ENCODE measurements around the gene FBXO30. TPM values are rescaled to one million over a fixed set of nuclear protein-coding genes. Genes with fewer than 3 reads are reported as not detected.

Gene FBXO30
- total and polyA plus RNA-seq, 9 of the 15 experiments (the other 6 are each of a cell fraction or from before 2014, with no cell fraction given): 3.6 to 12.8 (median 7.1) TPM

DNA sequence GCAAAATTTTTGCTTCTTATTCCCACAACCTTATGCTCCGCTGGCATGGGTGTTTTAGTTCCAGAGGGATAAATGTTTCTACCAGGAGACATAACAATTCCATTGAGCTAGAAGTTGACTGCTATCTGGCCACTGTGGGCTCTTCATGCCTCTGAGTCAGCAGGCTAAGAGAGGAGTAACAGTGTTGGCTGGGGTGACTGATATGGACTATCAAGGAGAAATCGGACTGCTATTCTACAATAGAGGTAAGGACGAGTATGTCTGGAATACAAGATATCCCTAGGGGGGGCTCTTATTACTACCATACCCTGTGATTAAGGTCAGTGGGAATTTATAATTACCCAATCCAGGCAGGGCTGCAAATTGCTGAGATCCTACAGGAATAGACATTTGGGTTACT lies 26.9 kb downstream of the FBXO30 start:
- POLR2A ChIA-PET: interaction anchor here (0.8 to 1.5 kb wide), 3 partner anchors 16 to 27 kb away, joined by 4 to 6 read pairs (median 5); partner anchors contain the start of gene FBXO30
- Histone ChIP-seq H3K4me2 (ENCODE audit: insufficient read depth, low read length) (peak overlapping the region; percentile 64), H3K9ac (ENCODE audit: insufficient read depth in 1 of 2, low read depth in 2 of 2, low read length in 2 of 2) (no peak overlapping the region), H3K9me3 (replicated peaks; ENCODE audit: control insufficient read depth, insufficient read depth, low read depth, low read length) (peaks cover 2% of the 10 kb centered on the region; the same call in 1 of the 2 replicates), H3K4me3 (no peak overlapping the region), H3K36me3 (ENCODE audit: control insufficient read depth, insufficient read depth, low read length) (0 out of 3 replicates have a peak, but pooled peaks cover under 1% of the 10 kb centered on the region), H3K9me1 (ENCODE audit: control insufficient read depth, insufficient read depth, low read length) (no peaks in the 10 kb centered on the region), H3K27me3 (ENCODE audit: control insufficient read depth in 2 of 2, insufficient read depth in 2 of 2, low read length in 2 of 2) (no peaks in the 10 kb centered on the region), H2AFZ (ENCODE audit: low read depth, low read length) (no peak overlapping the region), H3K27ac (ENCODE audit: extremely low read depth, low read depth, low read length) (peak overlapping the region; percentile 6; the same call in 1 of the 3 replicates), H3K4me1 (replicated peaks in 1 of 2; ENCODE audit: control insufficient read depth in 2 of 2, insufficient read depth in 2 of 2, low read length in 2 of 2) (peaks cover 6 to 12% of the 10 kb centered on the region in 2 experiments; a peak in 4 of 5 replicates), H3K79me2 (ENCODE audit: control insufficient read depth, insufficient read depth, low read length) (no peaks in the 10 kb centered on the region), H4K20me1 (replicated peaks; ENCODE audit: control insufficient read depth, insufficient read depth, low read length) (no peaks in the 10 kb centered on the region)
- no TSS peak for BruUV-seq (replicated peaks)
- DNase-seq (ENCODE audit: extremely low read depth in 1 of 4, low spot score in 3 of 4) (peak; percentile 22 to 81 (median 50)), FAIRE-seq (peak; percentile 73), ATAC-seq (peak; percentile 95)
- intact Hi-C loops (cut with micrococcal nuclease): no loop called here
- CTCF ChIA-PET (ENCODE audit: low intra/inter-chr PET ratio): no interaction called here
- in situ Hi-C loops (cut with MboI): no loop called here
- 10% methylated on average over 3 of the region's 3 CpGs for WGBS (ENCODE audit: insufficient coverage, low coverage, missing lambda C conversion rate)
- TF ChIP-seq PYGO2 (tag; IDR thresholded peaks at IDR 0.05): no peak
- TF ChIP-seq KLF13 (tag; IDR thresholded peaks at IDR 0.05; ENCODE audit: borderline replicate concordance, low read depth): no peak
- TF ChIP-seq ZFP30 (CRISPR knock-in tag; IDR thresholded peaks at IDR 0.05; ENCODE audit: borderline replicate concordance): no peak
- TF ChIP-seq ZBTB40 (IDR thresholded peaks at IDR 0.05): no peak
- no peak for TF ChIP-seq ZBTB40 (CRISPR knock-in tag; IDR thresholded peaks at IDR 0.05)
- no peak for TF ChIP-seq NRF1 (conservative IDR thresholded peaks at IDR 0.05 in 1 of 2, IDR thresholded peaks at IDR 0.05 in 1 of 2)
- no peak for TF ChIP-seq ZNF253 (CRISPR knock-in tag; conservative IDR thresholded peaks at IDR 0.05)
- TF ChIP-seq, protein P1, sequence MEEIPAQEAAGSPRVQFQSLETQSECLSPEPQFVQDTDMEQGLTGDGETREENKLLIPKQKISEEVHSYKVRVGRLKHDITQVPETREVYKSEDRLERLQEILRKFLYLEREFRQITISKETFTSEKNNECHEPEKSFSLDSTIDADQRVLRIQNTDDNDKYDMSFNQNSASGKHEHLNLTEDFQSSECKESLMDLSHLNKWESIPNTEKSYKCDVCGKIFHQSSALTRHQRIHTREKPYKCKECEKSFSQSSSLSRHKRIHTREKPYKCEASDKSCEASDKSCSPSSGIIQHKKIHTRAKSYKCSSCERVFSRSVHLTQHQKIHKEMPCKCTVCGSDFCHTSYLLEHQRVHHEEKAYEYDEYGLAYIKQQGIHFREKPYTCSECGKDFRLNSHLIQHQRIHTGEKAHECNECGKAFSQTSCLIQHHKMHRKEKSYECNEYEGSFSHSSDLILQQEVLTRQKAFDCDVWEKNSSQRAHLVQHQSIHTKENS (CRISPR knock-in tag; IDR thresholded peaks at IDR 0.05): no peak
- no peak for TF ChIP-seq ZNF224 (CRISPR knock-in tag; IDR thresholded peaks at IDR 0.05)
- no peak for TF ChIP-seq GABPA (tag; conservative IDR thresholded peaks at IDR 0.05; ENCODE audit: low read depth)
- TF ChIP-seq ZNF696 (CRISPR knock-in tag; conservative IDR thresholded peaks at IDR 0.05): no peak
- TF ChIP-seq ZNF212 (CRISPR knock-in tag; IDR thresholded peaks at IDR 0.05): no peak
- TF ChIP-seq NR4A1 (CRISPR knock-in tag; IDR thresholded peaks at IDR 0.05): no peak
- TF ChIP-seq NR4A1 (tag; IDR thresholded peaks at IDR 0.05): no peak

All from K562 (cell line).